SW480 (cell line): ENCODE data around the gene ZDHHC18.
"Not testable (repeated sequence)": the region's sequence is repeated elsewhere in the genome, so short reads cannot be mapped to it uniquely, and the experiment has no call there.

Source experiments
- DNase-seq: peaks from one replicate; pipeline ENCODE4 v3.0.0-alpha.2; 2016; ENCODE audit warnings: low spot score

ZDHHC18 gene

GRCh38 chr1:26791626-26792025, 34.9 kb upstream of the ZDHHC18 start:
- DNase-seq = no peak

DNA sequence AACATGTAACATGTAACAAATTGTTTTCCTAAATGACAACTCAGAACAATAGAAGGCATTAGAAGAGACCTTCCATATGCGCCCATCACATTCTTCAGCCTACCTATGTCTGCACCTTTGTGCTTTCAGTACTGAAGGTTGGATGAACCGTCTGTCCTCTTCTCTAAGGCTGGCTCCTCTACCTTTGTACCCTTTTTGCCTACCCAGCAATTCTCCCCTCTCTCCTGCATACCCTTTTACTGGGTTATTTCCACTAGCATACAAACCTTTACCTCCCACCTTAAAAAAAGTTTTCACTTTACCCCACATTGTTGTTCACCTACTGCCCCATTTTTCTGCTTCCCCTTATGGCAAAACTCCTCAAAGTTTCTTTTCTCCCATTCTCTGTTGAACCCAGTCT, 33.6 kb upstream of the ZDHHC18 start:
- DNase-seq = no peak

GRCh38 chr1:26794391-26794790, 32.1 kb upstream of the ZDHHC18 start:
- DNase-seq = no peak

DNA sequence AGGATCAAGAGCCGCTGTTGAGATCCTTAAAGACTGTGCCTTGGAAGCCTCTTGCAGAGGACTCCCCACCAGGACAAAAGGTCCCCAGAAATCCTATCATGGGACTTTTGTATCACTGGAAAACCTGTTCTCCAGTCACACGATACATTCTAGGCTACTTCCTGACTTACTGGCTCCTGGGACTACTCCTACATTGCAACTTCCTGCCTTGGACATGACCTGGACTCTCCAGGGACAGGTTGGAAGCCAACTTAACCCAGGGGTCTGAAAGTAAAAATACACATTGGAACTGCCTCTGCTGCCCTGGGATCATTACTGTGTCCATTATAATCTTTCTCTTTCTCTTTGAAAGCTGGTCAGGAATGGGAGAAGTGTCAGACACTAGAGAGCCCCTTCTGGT, 28.9 kb upstream of the ZDHHC18 start:
- DNase-seq = no peak

- DNase-seq = peak; percentile 44
These were observed 26.9 kb upstream of the ZDHHC18 start for GRCh38 chr1:26799479-26800142.

DNA sequence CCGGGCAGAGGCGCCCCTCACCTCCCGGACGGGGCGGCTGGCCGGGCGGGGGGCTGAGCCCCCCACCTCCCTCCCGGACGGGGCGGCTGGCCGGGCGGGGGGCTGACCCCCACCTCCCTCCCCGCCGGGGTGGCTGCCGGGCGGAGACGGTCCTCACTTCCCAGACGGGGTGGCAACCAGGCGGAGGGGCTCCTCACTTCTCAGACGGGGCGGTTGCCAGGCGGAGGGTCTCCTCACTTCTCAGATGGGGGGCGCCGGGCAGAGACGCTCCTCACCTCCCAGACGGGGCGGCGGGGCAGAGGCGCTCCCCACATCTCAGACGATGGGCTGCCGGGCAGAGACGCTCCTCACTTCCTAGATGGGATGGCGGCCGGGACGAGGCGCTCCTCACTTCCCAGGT, 22.6 kb upstream of the ZDHHC18 start:
- DNase-seq = not testable (repeated sequence)

DNA sequence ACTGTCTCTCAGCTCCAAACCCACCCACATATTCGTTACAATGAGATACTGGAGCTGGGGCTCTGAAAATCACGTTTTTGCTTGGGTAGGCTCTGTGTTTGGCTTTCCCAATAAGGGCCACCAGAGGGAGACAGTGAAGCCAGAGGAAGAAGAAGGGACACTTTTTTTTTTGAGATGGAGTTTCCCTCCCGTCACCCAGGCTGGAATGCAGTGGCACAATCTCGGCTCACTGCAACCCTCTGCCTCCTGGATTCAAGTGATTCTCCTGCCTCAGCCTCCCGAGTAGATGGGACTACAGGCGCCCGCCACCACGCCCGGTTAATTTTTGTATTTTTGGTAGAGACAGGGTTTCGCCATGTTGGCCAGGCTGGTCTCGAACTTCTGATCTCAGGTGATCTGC, 16.4 kb upstream of the ZDHHC18 start:
- peak; percentile 66 for DNase-seq

GRCh38 chr1:26811057-26811456, 15.4 kb upstream of the ZDHHC18 start:
- no peak for DNase-seq

GRCh38 chr1:26811708-26812107, 14.8 kb upstream of the ZDHHC18 start:
- no peak for DNase-seq

- DNase-seq = no peak
These were observed 12.1 kb upstream of the ZDHHC18 start for GRCh38 chr1:26814377-26814776.

- no peak for DNase-seq
These were observed 11.6 kb upstream of the ZDHHC18 start for GRCh38 chr1:26814893-26815292.

DNA sequence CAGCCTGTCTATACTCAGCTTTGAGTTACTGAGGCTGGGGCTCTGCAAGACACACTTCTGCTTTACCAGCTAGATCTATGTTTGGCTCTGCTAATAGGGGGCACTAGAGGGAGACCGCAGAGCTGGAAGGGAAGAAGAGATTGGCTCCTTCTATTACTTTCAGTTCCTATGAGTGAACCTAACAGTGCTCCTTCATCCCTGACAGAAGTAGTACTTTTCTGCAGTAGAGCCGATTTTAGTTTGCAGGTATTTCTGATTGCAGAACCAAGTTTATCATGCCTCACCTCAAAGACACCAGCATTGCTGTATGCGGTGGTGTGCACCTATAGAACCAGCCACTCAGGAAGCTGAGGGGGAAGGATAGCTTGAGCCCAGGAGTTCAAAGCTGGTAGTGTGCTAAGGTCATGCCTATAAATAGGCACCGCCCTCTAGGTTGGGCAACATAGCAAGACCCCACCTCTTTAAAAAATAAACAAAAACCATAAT, 5.7 kb upstream of the ZDHHC18 start:
- DNase-seq = no peak

- DNase-seq = no peak
These were observed 3.6 kb upstream of the ZDHHC18 start for GRCh38 chr1:26822737-26823395.

GRCh38 chr1:26824731-26825130, 1.8 kb upstream of the ZDHHC18 start:
- no peak for DNase-seq

DNA sequence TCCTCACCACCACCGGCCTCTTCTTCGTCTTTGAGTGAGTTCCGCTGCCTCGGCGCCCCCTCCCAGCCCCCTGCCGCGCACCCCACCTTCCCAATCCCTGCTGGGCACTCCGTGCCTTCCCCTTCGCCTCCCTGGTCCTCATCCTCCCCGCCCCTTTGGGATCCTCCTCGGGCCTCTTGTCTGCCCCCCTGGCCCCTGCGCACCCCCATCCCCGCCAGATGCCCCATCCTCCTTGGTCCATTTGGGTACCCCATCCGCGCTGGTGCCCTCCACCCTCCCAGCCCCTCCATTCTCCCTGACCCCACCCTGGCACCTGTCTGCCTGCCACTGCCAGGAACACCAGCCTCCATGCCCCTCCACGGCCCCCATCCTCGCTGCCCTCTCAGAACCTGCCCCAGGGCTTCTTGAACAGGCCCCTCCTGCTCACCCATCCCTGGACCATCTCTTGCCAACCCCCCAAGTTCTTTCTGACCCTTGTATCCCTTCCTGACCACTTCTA, 667 bp downstream of the ZDHHC18 start:
- no peak for DNase-seq

- DNase-seq = no peak
These were observed 1.2 kb downstream of the ZDHHC18 start for GRCh38 chr1:26827663-26828062.

DNA sequence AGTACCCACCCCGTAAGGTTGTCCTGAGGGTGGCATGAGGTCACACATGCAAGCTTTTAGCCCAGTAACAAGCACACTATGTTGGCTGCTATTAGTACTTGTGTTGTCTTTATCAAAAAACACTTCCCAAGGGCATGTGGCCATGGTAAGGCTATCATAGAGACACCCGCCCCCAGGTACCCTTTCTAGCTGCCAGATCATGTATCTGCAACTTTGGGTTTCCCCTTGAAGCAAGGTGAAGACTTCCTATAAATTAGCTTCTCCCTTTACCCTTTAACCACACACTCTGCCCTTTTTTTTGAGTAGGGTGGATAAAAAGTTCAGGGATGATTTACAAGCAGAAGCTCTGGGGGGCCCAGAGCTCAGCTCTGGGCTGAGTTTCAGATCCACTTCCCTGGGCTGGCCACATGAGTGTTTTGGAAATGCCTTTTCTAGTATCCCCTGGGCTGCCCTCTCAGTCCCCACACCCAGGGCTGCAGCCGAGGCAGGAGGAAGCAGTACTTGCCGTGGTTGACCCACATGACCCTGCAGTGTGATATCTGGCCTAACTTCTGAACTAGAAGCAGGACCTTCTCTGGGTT, 2.0 kb downstream of the ZDHHC18 start:
- DNase-seq = no peak

- no peak for DNase-seq
These were observed 2.9 kb downstream of the ZDHHC18 start for GRCh38 chr1:26829184-26829911.

- no peak for DNase-seq
These were observed 4.6 kb downstream of the ZDHHC18 start for GRCh38 chr1:26831059-26831458.

DNA sequence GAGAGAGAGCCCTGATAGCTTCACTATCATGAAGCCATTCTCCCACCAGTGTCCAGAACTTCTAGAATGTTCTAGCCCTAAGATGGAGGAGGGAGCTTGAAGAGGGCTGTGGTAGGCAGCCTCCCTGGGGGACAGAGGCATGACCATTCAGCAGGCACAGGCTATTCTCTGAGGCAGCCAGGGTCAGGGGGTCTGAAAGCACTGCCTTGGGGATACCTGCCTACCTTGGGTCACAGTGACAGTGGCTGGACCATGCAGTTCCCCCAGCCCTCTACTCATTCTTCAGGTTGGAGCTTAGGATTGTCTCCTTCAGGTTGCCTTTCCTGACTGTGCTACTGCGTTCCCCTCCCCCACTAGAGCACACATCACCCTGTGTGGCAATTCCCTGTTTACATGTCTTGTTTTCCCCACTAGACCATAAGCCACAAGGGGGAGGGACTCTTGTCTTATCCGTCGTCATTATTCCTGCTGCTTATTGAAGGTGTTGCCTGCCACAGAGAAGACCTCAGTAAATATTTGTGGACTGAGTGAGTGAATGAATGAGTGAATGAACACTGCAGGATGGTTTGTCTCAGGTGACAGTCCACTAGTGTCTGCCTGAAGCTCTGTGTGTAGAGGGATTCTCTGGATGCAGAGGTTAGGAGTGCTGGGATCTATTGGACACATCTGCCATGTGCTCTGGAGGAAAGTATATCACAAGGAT, 5.2 kb downstream of the ZDHHC18 start:
- DNase-seq = no peak

DNA sequence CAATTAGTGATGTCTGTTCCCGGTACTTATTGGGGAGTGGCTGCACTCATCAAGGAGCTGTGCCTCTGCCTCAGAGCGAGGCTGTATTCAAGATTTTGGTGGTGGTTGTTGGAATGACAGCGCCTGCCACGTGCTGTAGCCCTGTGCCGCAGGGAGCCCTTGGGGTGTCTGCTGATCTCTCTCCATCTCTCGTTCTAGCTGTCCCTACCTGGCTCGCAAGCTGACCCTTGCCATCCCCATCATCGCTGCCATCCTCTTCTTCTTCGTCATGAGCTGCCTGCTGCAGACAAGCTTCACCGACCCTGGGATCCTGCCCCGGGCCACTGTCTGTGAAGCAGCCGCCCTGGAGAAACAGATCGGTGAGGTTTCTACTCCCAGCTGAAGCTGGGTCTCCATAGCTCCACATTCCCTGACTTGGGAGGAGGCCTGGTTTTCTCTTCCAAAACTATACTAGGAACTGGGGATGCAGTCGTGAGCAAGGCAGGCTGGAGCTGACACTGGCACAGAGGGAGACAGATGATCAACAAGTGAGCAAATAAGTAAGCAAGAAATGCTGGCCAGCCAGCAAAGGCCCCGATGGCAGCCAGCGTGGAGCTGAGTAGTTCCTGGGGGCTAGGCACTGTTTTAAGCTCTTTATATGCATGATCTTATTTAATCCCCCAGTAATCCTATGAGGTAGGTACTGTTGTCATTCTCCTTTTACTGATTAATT, 5.9 kb downstream of the ZDHHC18 start:
- no peak for DNase-seq
